ENCODE data around the gene KDM2A. TPM values are rescaled to one million over a fixed set of nuclear protein-coding genes. Genes with fewer than 3 reads are reported as not detected.
A peak's percentile ranks its signal among the peaks of the same experiment; 100 is the strongest.
"Not testable (repeated sequence)": the region's sequence is repeated elsewhere in the genome, so short reads cannot be mapped to it uniquely, and the experiment has no call there.

Gene KDM2A
- total and polyA plus RNA-seq, 9 donors = 32.1 to 65.0 (median 54.2) TPM

DNA sequence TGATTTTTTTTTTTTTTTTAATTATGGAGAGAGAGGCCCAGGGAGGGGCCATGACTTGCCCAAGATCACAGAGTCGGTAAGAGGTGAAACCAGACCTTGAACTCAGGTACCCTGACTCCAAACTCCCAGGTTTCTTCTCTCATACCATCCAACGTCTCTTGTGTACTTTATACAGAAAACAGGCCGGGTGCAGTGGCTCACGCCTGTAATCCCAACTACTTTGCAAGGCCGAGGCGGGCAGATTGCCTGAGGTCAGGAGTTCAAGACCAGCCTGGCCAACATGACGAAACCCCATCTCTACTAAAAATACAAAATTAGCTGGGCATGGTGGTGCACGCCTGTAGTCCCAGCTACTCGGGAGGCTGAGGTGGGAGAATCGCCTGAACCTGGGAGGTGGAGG is 11.8 kb downstream of the KDM2A start:
- H3K4me1 ChIP-seq (ENCODE audit: control insufficient read depth, insufficient read depth, low read length); H3K4me3 ChIP-seq (ENCODE audit: low read length); H3K9me3 ChIP-seq (replicated peaks; ENCODE audit: control insufficient read depth, low read depth, low read length); H3K27ac ChIP-seq (ENCODE audit: low read length); H3K27me3 ChIP-seq (ENCODE audit: control insufficient read depth, insufficient read depth, low read length); DNase-seq: not testable (repeated sequence)
- 82% methylated on average over 3 of the region's 10 CpGs for WGBS (ENCODE audit: insufficient coverage)
- H3K36me3 ChIP-seq (ENCODE audit: control insufficient read depth, insufficient read depth, low read length) = peaks cover 47% of the 10 kb centered on the region

GRCh38 chr11:67136156-67136555 is 17.1 kb downstream of the KDM2A start:
- WGBS (ENCODE audit: insufficient coverage) = no CpG with 5 or more reads among the region's 1 CpG
- peaks cover 47% of the 10 kb centered on the region for H3K36me3 ChIP-seq (ENCODE audit: control insufficient read depth, insufficient read depth, low read length)

GRCh38 chr11:67138922-67139321 is 19.9 kb downstream of the KDM2A start:
- 98% methylated on average over 3 of the region's 4 CpGs for WGBS (ENCODE audit: insufficient coverage)
- Histone ChIP-seq H3K4me3 (ENCODE audit: low read length) (no peak overlapping the region), H3K27me3 (ENCODE audit: control insufficient read depth, insufficient read depth, low read length) (no peaks in the 10 kb centered on the region), H3K27ac (ENCODE audit: low read length) (no peak overlapping the region), H3K4me1 (ENCODE audit: control insufficient read depth, insufficient read depth, low read length) (no peaks in the 10 kb centered on the region), H3K9me3 (replicated peaks; ENCODE audit: control insufficient read depth, low read depth, low read length) (no peaks in the 10 kb centered on the region), H3K36me3 (ENCODE audit: control insufficient read depth, insufficient read depth, low read length) (peaks cover 31% of the 10 kb centered on the region)
- no peak for DNase-seq

More at GRCh38 chr11:67136156-67136555, 17.1 kb downstream of the KDM2A start:
- Histone ChIP-seq H3K4me3 (ENCODE audit: low read length) (no peak overlapping the region), H3K27me3 (ENCODE audit: control insufficient read depth, insufficient read depth, low read length) (no peaks in the 10 kb centered on the region), H3K9me3 (replicated peaks; ENCODE audit: control insufficient read depth, low read depth, low read length) (no peaks in the 10 kb centered on the region), H3K27ac (ENCODE audit: low read length) (no peak overlapping the region), H3K4me1 (ENCODE audit: control insufficient read depth, insufficient read depth, low read length) (no peaks in the 10 kb centered on the region)
- no peak for DNase-seq

- H3K36me3 ChIP-seq (ENCODE audit: control insufficient read depth, insufficient read depth, low read length) = peaks cover 35% of the 10 kb centered on the region
- WGBS (ENCODE audit: insufficient coverage) = 89% methylated on average over 2 of the region's 5 CpGs
- H3K9me3 ChIP-seq (replicated peaks; ENCODE audit: control insufficient read depth, low read depth, low read length) = no peaks in the 10 kb centered on the region
- H3K4me1 ChIP-seq (ENCODE audit: control insufficient read depth, insufficient read depth, low read length) = no peaks in the 10 kb centered on the region
- no peak for DNase-seq
- no peaks in the 10 kb centered on the region for H3K27me3 ChIP-seq (ENCODE audit: control insufficient read depth, insufficient read depth, low read length)
- no peak overlapping the region for H3K27ac ChIP-seq (ENCODE audit: low read length)
- no peak overlapping the region for H3K4me3 ChIP-seq (ENCODE audit: low read length)
Observed at GRCh38 chr11:67146516-67147226, 27.6 kb downstream of the KDM2A start.

DNA sequence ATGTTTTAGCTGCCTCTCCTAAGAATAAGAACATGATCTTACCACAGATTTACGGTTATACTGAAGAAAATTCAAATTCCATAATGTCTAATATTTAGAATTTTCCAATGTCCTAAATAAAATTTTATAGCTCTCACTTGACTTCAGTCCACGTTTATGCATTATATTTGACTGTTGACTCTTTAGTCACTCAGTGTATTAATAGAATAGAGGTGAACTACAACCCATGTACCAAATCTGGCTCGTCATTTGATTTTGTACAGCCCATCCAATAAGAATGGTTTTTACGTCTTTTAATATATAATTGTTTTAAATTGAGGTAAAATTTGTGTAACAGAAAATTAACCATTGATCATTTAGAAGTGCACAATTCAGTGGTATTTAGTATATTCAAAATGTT is 34.9 kb downstream of the KDM2A start:
- H3K27me3 ChIP-seq (ENCODE audit: control insufficient read depth, insufficient read depth, low read length) = no peaks in the 10 kb centered on the region
- no peak overlapping the region for H3K27ac ChIP-seq (ENCODE audit: low read length)
- H3K36me3 ChIP-seq (ENCODE audit: control insufficient read depth, insufficient read depth, low read length) = peaks cover 32% of the 10 kb centered on the region
- WGBS (ENCODE audit: insufficient coverage) = no CpG with 5 or more reads among the region's 4 CpGs
- no peak overlapping the region for H3K4me3 ChIP-seq (ENCODE audit: low read length)
- no peak for DNase-seq
- H3K4me1 ChIP-seq (ENCODE audit: control insufficient read depth, insufficient read depth, low read length) = no peaks in the 10 kb centered on the region
- no peaks in the 10 kb centered on the region for H3K9me3 ChIP-seq (replicated peaks; ENCODE audit: control insufficient read depth, low read depth, low read length)

DNA sequence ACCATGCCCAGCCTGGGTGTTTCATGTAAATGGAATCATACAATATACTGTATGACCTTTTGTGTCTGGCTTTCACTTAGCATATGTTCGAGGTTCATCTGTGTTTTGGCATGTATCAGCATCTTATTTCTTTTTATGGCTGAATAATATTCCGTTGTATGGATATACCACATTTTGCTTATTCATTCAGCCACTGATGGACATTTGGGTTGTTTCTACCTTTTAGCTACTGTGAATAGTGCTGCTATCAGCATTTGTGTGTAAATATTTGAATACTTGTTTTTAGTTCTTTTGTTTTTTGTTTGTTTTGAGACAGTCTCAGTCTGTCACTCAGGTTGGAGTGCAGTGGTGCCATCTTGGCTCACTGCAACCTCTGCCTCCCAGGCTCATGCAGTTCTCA is 35.7 kb downstream of the KDM2A start:
- H3K4me3 ChIP-seq (ENCODE audit: low read length) = no peak overlapping the region
- peaks cover 32% of the 10 kb centered on the region for H3K36me3 ChIP-seq (ENCODE audit: control insufficient read depth, insufficient read depth, low read length)
- H3K27ac ChIP-seq (ENCODE audit: low read length) = no peak overlapping the region
- no peaks in the 10 kb centered on the region for H3K9me3 ChIP-seq (replicated peaks; ENCODE audit: control insufficient read depth, low read depth, low read length)
- WGBS (ENCODE audit: insufficient coverage) = no CpG with 5 or more reads among the region's 2 CpGs
- no peaks in the 10 kb centered on the region for H3K27me3 ChIP-seq (ENCODE audit: control insufficient read depth, insufficient read depth, low read length)
- DNase-seq = no peak
- H3K4me1 ChIP-seq (ENCODE audit: control insufficient read depth, insufficient read depth, low read length) = no peaks in the 10 kb centered on the region

DNA sequence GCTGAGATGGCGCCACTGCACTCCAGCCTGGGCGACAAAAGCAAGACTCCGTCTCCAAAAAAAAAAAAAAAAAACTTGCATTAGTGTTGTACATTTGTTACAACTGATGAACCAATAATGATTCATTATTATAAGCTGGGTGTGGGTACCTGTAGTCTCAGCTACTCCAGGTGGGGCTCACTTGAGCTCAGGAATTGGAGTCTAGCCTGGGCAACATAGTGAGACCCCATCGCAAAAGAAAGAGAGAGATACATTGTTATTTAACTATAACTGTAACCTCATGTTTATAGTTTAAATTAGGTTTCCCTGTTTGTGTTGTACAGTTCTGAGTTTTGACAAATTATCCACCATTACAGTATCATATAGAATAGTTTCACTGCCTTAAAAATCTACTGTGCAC is 38.6 kb downstream of the KDM2A start:
- Histone ChIP-seq H3K36me3 (ENCODE audit: control insufficient read depth, insufficient read depth, low read length) (peaks cover 9% of the 10 kb centered on the region), H3K4me3 (ENCODE audit: low read length) (no peak overlapping the region), H3K27ac (ENCODE audit: low read length) (no peak overlapping the region), H3K4me1 (ENCODE audit: control insufficient read depth, insufficient read depth, low read length) (peaks cover 2% of the 10 kb centered on the region), H3K27me3 (ENCODE audit: control insufficient read depth, insufficient read depth, low read length) (no peaks in the 10 kb centered on the region), H3K9me3 (replicated peaks; ENCODE audit: control insufficient read depth, low read depth, low read length) (no peaks in the 10 kb centered on the region)
- DNase-seq = no peak
- no CpG with 5 or more reads among the region's 4 CpGs for WGBS (ENCODE audit: insufficient coverage)

GRCh38 chr11:67158221-67158620 is 39.2 kb downstream of the KDM2A start:
- Histone ChIP-seq H3K4me3 (ENCODE audit: low read length) (no peak overlapping the region), H3K9me3 (replicated peaks; ENCODE audit: control insufficient read depth, low read depth, low read length) (no peaks in the 10 kb centered on the region), H3K27me3 (ENCODE audit: control insufficient read depth, insufficient read depth, low read length) (no peaks in the 10 kb centered on the region), H3K4me1 (ENCODE audit: control insufficient read depth, insufficient read depth, low read length) (peaks cover 3% of the 10 kb centered on the region), H3K36me3 (ENCODE audit: control insufficient read depth, insufficient read depth, low read length) (peaks cover 7% of the 10 kb centered on the region), H3K27ac (ENCODE audit: low read length) (no peak overlapping the region)
- peak; percentile 18 for DNase-seq
- WGBS (ENCODE audit: insufficient coverage) = no CpG with 5 or more reads among the region's 2 CpGs

DNA sequence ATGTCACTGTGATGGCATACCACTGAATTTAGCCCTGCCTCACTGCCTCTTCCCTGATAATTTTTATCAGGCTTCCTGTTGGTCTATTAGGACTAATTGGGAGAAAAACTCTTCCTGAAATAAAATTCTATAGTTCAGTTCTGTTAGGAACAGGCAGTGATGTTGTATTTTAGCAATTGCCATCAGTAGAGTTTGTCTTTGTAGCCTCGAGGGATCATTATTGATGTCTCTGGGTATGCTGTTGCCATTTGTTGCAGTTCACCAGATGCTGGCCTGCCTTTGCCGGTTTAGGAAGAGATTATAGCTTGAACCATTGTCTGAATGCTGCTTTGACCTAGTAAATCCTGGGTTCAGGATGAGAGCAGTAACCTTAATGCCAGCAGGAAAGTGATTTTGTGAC is 41.0 kb downstream of the KDM2A start:
- WGBS (ENCODE audit: insufficient coverage) = 44% methylated on average over 2 of the region's 2 CpGs
- Histone ChIP-seq H3K27ac (ENCODE audit: low read length) (no peak overlapping the region), H3K4me1 (ENCODE audit: control insufficient read depth, insufficient read depth, low read length) (peaks cover 3% of the 10 kb centered on the region), H3K9me3 (replicated peaks; ENCODE audit: control insufficient read depth, low read depth, low read length) (no peaks in the 10 kb centered on the region), H3K27me3 (ENCODE audit: control insufficient read depth, insufficient read depth, low read length) (no peaks in the 10 kb centered on the region), H3K4me3 (ENCODE audit: low read length) (no peak overlapping the region), H3K36me3 (ENCODE audit: control insufficient read depth, insufficient read depth, low read length) (peaks cover 6% of the 10 kb centered on the region)
- DNase-seq = no peak

- Histone ChIP-seq H3K4me3 (ENCODE audit: low read length) (no peak overlapping the region), H3K4me1 (ENCODE audit: control insufficient read depth, insufficient read depth, low read length) (peaks cover 3% of the 10 kb centered on the region), H3K9me3 (replicated peaks; ENCODE audit: control insufficient read depth, low read depth, low read length) (no peaks in the 10 kb centered on the region), H3K27ac (ENCODE audit: low read length) (no peak overlapping the region), H3K36me3 (ENCODE audit: control insufficient read depth, insufficient read depth, low read length) (peaks cover 2% of the 10 kb centered on the region), H3K27me3 (ENCODE audit: control insufficient read depth, insufficient read depth, low read length) (no peaks in the 10 kb centered on the region)
- no CpG with 5 or more reads among the region's 5 CpGs for WGBS (ENCODE audit: insufficient coverage)
- no peak for DNase-seq
Observed at GRCh38 chr11:67160872-67161783, 42.1 kb downstream of the KDM2A start.
